NCI-H82 treated with DMSO at 0.1 percent for 48 hours (cell line): Measurements from ENCODE around the gene NDUFC1.

Experiments
- DNase-seq: peaks from one replicate; lab custom pipeline; 2025; ENCODE audit not compliant: unreplicated experiment; lab: John Stamatoyannopoulos, UW

The NDUFC1 gene

DNA sequence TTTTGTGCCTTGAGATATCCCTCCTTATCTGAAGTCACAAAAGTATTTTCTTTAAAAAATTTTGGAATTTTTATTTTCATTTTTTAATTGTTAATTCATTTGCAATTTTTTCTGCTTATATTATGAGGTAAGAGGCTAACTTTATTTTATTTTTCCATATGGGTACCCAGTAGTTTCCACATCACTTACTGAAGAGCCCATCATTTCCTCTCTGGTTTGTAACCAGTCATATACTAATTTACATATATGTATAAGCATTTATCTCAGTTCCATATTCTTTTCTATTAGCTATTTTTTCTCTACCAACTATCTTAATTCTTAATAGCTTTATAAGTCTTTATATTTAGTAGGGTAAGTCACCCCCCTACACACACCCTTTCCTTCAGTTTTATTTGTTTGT lies 49.2 kb downstream of the NDUFC1 start:
- DNase-seq, result no peak

DNA sequence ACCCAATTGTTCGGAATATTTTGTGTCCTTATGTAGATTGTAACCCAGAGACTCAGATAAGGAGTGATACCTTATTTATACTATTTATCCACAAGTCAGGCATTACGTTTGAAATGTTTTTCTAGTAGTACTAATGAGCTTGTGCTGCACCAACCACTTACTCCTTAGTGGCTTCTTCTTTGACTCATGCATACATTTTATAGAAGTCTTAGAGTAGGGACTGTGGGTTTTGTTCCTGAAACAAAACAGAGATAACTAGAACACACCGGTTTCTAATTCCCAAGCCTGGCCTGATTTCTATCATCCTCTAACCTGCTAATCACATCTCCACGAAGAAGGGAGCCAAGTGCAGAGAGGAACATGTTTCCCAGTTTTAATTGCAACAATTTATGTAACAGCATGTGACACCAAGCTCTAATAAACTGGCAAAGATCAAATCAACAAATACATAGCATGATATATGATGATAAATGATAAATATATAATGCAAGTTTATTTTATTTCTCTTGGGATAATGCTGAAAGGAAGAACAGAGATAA lies 54.5 kb downstream of the NDUFC1 start:
- DNase-seq, result no peak

DNA sequence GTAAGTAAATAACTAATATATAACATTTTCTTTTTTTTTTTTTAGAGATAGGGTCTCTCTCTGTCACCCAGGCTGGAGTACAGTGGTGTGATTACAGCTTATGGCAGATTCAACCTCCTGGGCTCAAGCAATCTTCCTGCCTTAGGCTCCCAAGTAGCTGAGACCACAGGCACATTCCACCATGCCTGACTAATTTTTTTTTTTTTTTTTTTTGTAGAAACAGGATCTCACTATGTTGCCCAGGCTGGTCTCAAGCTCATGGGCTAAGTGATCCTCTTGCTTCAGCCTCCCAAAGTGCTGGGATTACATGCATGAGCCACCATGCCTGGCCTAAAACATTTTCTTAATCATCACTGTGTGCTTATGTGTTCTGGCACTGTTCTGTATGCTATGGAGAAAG lies 55.0 kb downstream of the NDUFC1 start:
- DNase-seq, result no peak

DNA sequence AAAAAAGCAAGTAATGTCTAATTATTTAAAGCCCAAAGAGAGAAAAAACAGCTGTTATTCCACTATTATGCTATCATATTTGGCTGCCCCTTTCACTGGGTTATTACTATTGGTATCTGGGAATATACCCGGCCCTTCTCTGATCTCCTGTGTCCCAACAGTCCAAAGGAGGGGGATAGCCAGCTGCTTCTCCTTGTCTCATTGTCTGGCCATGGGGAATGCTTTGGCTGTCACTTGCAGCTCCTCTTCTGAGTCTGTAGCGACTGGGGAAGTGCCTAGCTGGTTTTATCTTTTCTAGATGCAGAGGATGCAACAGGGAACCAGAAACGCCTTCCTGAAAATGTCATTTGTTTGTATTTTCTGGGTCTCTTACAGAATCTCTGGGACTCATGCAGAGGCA lies 56.1 kb downstream of the NDUFC1 start:
- no peak for DNase-seq

DNA sequence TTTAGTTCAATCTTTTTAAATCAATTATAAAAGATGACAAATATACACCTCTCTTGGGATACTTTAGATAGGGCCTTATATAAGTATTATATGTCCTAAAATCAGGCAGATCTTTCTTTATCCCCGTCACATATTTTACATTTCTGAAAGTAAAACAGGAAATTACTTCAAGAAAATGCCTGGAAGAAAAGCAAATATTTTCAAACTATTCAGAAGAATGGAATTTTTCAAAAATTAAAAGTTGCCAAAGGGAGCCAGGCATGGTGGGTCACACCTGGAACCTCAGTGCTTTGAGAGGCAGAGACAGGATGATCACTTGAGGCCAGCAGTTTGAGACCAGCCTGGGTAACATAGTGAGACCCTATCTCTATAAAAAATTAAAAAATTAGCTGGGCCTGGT lies 56.7 kb downstream of the NDUFC1 start:
- DNase-seq, result no peak

DNA sequence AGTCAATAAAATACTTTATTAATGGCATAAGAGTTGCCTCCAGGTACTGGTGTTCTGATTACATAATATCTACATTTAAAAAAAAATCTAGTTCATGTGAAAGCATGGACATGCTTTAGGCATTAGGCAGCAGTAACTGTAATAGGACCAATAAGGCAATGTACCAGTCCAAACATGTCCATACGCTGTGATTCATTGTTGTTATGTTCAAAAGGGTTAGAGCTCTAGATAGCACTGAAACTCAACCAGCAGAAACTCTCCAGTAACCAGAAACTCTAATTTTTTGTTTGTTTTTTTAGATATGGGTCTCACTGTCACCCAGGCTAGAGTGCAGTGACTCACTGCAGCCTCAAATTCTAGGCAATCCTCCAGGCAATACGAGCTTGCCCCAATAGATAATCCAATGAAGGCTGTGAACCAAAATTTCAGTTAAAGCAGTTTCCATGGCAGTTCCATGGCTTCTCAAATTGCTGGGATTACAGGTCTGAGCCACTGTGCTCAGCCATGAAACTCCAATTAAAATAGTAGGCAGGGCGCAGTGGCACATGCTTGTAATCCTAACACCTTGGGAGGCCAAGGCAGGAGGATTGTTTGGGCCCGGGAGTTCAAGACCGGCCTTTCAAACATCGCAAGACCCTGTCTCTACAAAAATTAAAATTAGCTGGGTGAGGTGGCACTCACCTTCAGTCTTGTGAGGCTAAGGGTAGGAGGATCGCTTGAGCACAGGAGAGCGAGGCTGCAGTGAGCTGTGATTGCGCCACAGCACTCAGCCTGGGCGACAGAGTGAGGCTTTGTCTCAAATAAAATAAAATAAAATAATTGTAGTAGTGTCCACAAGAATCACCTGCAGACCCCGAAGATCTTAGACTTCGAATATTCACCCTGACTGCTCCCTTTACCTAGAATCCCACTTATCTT lies 58.6 kb downstream of the NDUFC1 start:
- DNase-seq, result no peak

DNA sequence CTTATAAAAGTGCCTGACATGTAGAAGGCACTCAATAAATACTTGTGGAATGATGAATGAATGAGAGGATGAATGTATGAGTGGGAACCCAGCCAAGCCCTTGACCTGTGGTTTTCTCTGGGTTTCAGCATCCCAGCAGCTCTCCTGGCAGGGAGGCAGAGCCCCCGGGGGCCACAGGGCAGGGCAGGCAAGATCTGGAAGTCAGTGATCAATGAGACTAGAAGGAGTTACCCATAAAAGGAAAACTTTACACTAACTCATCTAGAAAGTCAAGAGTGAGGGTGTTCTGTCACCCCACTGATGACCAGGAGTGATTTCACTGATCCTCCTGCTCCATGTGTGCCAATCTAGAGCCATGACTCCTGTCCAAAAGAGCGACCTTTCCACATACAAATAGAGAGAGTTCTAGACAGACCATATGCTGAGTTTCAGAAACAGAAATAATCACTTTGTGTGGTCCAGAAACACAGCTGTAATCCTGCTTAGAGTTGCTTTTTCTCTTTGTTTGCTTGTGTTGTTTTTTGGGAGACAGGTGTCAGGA lies 59.7 kb downstream of the NDUFC1 start:
- no peak for DNase-seq

DNA sequence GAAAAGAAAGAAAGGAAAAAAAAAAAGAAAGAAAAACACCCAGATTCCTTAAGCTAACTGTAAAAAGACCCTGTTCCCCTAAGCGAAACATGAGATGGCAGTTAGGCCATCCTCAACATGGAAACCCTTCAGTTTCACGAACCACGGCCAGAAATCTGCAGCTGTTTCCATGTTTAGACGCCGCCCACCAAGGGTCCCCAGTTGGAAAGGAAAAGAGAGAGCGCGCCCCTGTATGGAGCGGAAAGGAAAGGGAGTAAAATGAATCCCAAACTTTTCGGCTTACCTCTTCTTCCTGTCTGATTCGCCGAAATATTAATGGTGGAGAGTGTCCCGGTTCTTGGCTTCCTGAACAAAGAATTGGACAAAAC lies 60.5 kb downstream of the NDUFC1 start:
- no peak for DNase-seq

DNA sequence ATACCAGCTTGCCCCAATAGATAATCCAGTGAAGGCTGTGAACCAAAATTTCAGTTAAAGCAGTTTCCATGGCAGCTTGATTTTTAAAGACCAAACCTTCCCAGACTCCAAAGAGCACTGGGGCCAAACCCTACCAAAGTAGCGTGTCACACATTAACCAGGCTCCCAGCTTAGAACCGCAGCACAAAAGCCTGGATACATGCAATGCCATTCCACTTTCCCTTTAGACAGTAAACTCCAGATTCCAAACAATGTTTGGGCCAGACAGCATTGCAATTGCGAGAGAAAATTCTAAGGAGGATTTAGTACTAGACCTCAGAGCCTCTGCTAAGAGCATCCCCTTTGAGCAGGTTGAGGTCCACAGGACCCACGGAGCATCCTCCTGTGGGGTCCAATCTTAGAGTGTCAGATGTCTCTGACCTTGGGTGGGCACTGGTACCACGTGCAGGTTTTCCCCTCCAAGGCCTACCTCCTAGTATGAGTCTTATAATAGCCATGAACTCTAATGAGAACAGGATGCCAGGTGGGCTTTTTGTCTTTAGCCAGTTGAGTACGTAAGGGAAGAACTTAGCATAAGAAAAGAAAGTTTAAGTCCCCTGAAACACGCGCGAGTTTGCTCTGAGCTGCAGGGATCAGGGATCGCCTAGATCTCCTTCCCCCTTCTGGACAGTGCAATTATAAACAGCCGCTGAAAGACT lies 61.0 kb downstream of the NDUFC1 start:
- DNase-seq, result no peak
